Immature natural killer cell (primary cell): Measurements from ENCODE around the gene CD58. TPM values are rescaled to one million over a fixed set of nuclear protein-coding genes. Genes with fewer than 3 reads are reported as not detected.

Experiments used
- DNase-seq, 3 donors: peaks; one replicate each; pipeline ENCODE4 v3.0.0; 2022; ENCODE audit warnings: mixed read lengths in 1 of 3
- H3K27ac Mint-ChIP-seq, 6 donors: one replicate each; pipeline ENCODE4 v1.8.0; 2020; ENCODE audit warnings: mixed read lengths in 6 of 6, mild to moderate bottlenecking in 5 of 6, inconsistent platforms in 4 of 6, moderate library complexity in 3 of 6
- H3K27me3 Mint-ChIP-seq, 3 donors: one replicate each; pipeline ENCODE4 v1.8.0; 2020 to 2021; ENCODE audit warnings: low read depth in 3 of 3, mild to moderate bottlenecking in 3 of 3, mixed read lengths in 3 of 3, moderate library complexity in 3 of 3, inconsistent platforms in 1 of 3
- H3K36me3 Mint-ChIP-seq, 3 donors: one replicate each; pipeline ENCODE4 v1.8.0; 2020; ENCODE audit warnings: mixed read lengths in 3 of 3, inconsistent platforms in 2 of 3, mild to moderate bottlenecking in 2 of 3
- H3K4me1 Mint-ChIP-seq, 2 donors: one replicate each; pipeline ENCODE4 v1.8.0; 2020; ENCODE audit warnings: inconsistent platforms in 2 of 2, mild to moderate bottlenecking in 2 of 2, mixed read lengths in 2 of 2, moderate library complexity in 1 of 2
- H3K4me3 Mint-ChIP-seq, 5 donors: one replicate each; pipeline ENCODE4 v1.8.0; 2020; ENCODE audit warnings: mild to moderate bottlenecking in 5 of 5, mixed read lengths in 5 of 5, inconsistent platforms in 3 of 5, moderate library complexity in 3 of 5
- H3K9me3 Mint-ChIP-seq, 6 donors: one replicate each; pipeline ENCODE4 v1.8.0; 2020; ENCODE audit warnings: mild to moderate bottlenecking in 6 of 6, mixed read lengths in 6 of 6, inconsistent platforms in 4 of 6, moderate library complexity in 3 of 6
- polyA plus RNA-seq, 3 donors: library from polyadenylated mRNA; unstranded; fragments of 300-500 nt; fragmentation: Illumina TruSeq; gene quantifications; one replicate each; pipeline ENCODE4 v1.2.3, GENCODE V29; 2021

The CD58 gene
- polyA plus RNA-seq, 3 donors from 2014 or later = 68.6 to 112 (median 69.9) TPM

DNA sequence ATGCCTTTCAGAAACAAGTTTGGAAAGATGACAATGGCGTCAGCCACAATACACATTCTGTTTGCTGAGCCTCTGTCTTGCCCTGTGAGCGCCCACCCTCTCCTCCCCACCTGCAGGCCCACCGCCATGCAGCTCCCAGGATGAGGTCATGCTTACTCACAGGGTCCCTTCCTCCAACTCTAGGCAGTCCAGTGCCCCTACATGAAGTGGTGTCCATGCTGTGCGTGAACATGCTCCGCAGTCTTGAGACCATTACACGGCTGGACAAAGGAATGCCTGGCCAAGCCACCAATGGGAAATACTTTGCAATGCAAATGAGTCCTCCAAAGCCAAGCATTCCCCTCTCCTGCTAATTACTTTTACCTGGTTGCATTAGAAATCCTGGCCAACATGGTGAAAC lies 92.2 kb downstream of the CD58 start:
- H3K4me3 Mint-ChIP-seq = no peak overlapping the region
- H3K4me1 Mint-ChIP-seq = peaks cover 10 to 16% of the 10 kb centered on the region in 2 donors
- H3K27me3 Mint-ChIP-seq = peaks cover 0 to 1% (median 0%) of the 10 kb centered on the region in 3 donors
- H3K9me3 Mint-ChIP-seq = no peaks in the 10 kb centered on the region
- H3K27ac Mint-ChIP-seq = no peak overlapping the region
- H3K36me3 Mint-ChIP-seq = no peaks in the 10 kb centered on the region
- no peak for DNase-seq

DNA sequence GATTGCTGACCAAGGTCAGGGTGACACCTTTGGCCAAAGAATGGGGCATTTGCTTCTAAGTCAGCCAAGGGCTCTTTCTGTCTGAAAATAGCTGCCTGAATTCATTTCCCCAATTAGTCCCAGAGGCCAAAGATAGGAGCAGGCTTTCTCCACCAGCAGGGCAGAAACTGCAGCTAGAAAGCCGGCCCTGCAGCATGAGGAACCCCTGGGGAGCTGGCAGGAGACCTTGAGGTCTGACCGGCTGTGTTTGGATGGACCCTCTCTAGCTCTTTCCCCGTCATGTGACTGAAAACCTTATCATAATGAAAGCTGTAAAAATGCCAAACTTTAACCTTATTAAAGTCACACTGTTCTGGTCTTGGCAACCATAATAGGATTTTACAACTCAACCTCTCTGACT lies 93.4 kb downstream of the CD58 start:
- H3K27me3 Mint-ChIP-seq = peaks cover 0 to 2% (median 0%) of the 10 kb centered on the region in 3 donors
- no peak for DNase-seq
- H3K4me3 Mint-ChIP-seq = no peak overlapping the region
- H3K9me3 Mint-ChIP-seq = no peaks in the 10 kb centered on the region
- no peaks in the 10 kb centered on the region for H3K36me3 Mint-ChIP-seq
- H3K4me1 Mint-ChIP-seq = peaks cover 10 to 16% of the 10 kb centered on the region in 2 donors
- H3K27ac Mint-ChIP-seq = no peak overlapping the region

DNA sequence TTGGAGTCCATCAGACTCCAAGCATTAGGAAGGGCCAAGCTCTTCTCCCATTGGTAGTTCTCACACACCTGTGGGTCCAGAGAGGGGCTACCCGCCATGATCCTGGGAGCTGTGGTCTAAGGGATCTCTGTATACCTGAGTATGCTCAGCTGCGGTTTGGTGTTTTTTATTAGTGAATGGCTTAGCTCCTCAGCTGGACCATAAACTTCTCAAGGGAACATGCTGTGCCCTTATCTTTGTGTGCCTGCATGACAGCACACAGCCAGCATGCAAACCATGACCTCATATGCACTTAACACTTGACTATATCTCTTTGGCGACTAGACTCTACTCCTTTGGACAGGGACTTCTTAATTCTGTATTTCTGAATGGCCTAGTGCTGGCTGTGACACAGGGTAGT lies 94.5 kb downstream of the CD58 start:
- H3K27me3 Mint-ChIP-seq = peaks cover 0 to 4% (median 4%) of the 10 kb centered on the region in 3 donors

DNA sequence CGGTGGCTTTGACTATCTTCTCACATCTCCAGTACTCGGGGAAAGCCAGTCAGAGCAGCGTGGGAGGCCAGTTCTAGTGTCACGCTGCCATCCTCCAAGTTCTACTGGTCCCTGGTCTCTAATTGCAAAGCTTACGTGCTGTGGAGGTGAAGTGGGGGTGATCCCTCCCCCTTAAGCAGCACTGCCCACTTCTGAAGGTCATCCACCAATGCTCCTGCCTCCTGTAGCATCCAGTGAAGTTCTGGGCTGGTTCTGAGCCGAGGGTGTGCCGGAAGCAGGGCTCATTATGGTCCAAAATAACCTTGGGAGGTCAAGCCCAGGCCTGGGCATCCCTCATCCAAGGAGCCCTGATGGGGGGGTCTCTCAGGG lies 95.0 kb downstream of the CD58 start:
- H3K9me3 Mint-ChIP-seq = no peaks in the 10 kb centered on the region
- H3K4me1 Mint-ChIP-seq = peaks cover 8 to 16% of the 10 kb centered on the region in 2 donors

More for the DNA sequence above, 94.5 kb downstream of the CD58 start:
- no peak overlapping the region for H3K27ac Mint-ChIP-seq
- no peak overlapping the region for H3K4me3 Mint-ChIP-seq
- H3K36me3 Mint-ChIP-seq = no peaks in the 10 kb centered on the region
- no peaks in the 10 kb centered on the region for H3K9me3 Mint-ChIP-seq
- DNase-seq = no peak
- peaks cover 10 to 16% of the 10 kb centered on the region in 2 donors for H3K4me1 Mint-ChIP-seq

DNA sequence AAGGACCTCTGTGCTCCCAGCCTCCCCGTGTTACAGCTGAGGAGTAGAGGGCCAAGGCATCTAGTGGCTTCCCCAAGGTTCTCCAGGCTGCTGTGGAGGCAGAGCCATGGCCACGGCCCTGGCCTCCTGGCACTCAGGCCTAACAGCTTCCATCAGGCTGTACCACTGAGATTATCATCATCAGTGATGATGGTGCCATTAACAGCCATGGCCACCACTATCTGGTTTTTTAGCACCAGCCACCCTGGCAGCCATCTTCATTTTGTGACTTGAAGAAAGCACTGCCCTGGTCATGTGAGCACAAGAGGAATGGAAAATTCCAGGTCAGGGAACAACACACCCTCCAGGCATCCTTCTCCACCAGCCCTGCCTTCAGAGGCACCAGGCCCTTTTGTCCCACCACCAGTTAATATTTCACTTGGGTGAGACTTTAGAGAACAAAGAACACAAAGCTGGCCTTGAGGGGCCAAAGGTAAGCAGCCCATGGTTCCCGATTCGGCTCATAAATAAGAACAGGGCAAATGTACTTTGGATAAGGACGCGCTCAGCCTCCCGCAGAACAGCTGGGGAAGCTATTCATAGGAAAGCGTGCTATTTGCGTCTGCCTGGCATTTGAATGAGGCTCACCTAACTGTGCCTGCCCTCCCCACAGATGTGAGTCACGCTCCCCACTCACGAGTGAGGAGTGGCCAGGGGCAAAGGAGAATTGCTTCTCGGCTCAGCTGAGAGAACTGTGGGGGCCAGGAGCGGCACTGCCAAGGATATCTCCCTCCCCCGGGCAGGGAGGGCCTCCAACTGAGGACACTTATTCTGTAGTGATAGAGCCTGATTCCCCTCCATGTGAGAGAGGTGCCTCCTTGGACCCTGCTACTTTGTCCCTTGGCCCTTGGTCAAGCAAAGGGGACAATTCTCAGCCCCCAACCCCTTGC lies 95.6 kb downstream of the CD58 start:
- Mint-ChIP-seq H3K4me3 (no peak overlapping the region), H3K36me3 (no peaks in the 10 kb centered on the region), H3K27me3 (peaks cover under 1 to 4% (median 4%) of the 10 kb centered on the region in 3 donors), H3K9me3 (no peaks in the 10 kb centered on the region), H3K27ac (no peak overlapping the region), H3K4me1 (peaks cover 7 to 13% of the 10 kb centered on the region in 2 donors)
- DNase-seq = no peak

More for the DNA sequence above, 95.0 kb downstream of the CD58 start:
- Mint-ChIP-seq H3K27ac (no peak overlapping the region), H3K27me3 (peaks cover 0 to 4% (median 4%) of the 10 kb centered on the region in 3 donors), H3K4me3 (no peak overlapping the region), H3K36me3 (no peaks in the 10 kb centered on the region)
- no peak for DNase-seq

DNA sequence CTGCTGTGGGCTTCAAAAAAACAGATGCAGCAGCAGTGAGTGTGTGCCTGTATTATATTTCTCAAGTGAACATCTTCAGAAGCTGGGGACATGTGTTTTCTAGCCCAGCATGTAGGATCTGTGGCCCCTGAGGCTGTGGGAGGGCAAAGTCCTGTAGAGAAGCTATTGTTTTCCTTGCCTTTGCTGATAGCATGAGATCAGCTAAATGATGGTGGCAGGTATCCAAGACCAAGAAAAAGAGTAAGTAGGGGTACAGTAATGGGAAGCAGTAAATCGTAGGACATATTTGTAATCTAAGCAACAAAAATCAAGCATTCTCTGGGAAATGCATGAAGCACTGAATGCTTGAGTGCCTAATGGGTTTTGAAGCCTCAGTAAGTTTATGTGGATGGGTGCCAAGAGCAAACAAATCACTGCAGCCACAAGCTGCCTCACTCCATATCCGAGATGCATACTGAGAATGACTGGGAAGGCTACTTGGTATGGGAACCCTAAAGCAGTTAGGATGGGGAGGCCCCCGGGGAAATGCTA lies 98.3 kb downstream of the CD58 start:
- H3K4me1 Mint-ChIP-seq = no peaks in the 10 kb centered on the region
- H3K27ac Mint-ChIP-seq = no peak overlapping the region
- peaks cover 2 to 5% (median 4%) of the 10 kb centered on the region in 3 donors for H3K27me3 Mint-ChIP-seq
- DNase-seq = no peak
- no peaks in the 10 kb centered on the region for H3K9me3 Mint-ChIP-seq
- no peak overlapping the region for H3K4me3 Mint-ChIP-seq
- no peaks in the 10 kb centered on the region for H3K36me3 Mint-ChIP-seq

DNA sequence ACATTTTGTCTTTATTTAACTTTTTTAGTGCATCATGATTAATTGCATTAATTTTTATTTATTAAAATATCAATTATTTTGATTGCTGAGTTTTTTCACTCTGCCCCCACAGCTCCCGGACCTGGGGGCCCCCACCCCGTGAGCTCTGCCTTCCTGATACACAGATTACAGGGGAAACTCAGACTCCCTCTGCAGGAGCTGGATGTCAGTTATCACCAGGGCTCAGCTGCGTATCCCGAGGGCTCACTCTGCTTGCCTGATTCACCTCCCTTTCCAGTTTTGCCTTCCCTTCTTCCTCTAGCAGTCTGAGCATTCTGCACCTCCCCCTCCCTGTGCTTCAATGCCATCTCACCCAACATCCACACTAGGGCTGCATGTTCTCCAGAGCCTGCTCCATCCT lies 99.6 kb downstream of the CD58 start:
- H3K4me3 Mint-ChIP-seq = no peak overlapping the region
- H3K27ac Mint-ChIP-seq = no peak overlapping the region

DNA sequence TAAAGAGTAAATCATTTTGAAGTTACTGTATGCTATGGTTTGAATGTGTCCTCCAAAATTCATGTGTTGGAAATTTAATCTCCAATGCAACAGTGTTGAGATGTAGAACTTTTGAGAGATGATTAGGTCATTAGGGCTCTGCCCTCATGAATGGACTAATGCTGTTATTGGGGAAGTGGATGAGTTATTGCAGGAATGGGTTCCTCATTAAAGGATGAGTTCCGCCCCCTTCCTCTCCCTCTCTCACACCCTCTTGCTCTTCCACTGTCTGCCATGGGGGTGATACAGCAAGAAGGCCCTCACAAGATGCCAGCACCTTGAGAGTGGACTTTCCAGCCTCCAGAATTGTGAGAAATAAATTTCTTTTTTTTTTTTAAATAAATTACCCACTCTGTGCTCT lies 100.2 kb downstream of the CD58 start:
- Mint-ChIP-seq H3K4me1 (no peaks in the 10 kb centered on the region), H3K27ac (no peak overlapping the region), H3K27me3 (peaks cover 2 to 6% (median 5%) of the 10 kb centered on the region in 3 donors), H3K36me3 (peaks cover 0 to 5% (median 2%) of the 10 kb centered on the region in 3 donors), H3K4me3 (no peak overlapping the region), H3K9me3 (no peaks in the 10 kb centered on the region)
- no peak for DNase-seq

More for the DNA sequence above, 99.6 kb downstream of the CD58 start:
- Mint-ChIP-seq H3K36me3 (peaks cover 0 to 5% (median 0%) of the 10 kb centered on the region in 3 donors), H3K27me3 (peaks cover 2 to 5% (median 4%) of the 10 kb centered on the region in 3 donors), H3K4me1 (no peaks in the 10 kb centered on the region), H3K9me3 (no peaks in the 10 kb centered on the region)
- DNase-seq = no peak

DNA sequence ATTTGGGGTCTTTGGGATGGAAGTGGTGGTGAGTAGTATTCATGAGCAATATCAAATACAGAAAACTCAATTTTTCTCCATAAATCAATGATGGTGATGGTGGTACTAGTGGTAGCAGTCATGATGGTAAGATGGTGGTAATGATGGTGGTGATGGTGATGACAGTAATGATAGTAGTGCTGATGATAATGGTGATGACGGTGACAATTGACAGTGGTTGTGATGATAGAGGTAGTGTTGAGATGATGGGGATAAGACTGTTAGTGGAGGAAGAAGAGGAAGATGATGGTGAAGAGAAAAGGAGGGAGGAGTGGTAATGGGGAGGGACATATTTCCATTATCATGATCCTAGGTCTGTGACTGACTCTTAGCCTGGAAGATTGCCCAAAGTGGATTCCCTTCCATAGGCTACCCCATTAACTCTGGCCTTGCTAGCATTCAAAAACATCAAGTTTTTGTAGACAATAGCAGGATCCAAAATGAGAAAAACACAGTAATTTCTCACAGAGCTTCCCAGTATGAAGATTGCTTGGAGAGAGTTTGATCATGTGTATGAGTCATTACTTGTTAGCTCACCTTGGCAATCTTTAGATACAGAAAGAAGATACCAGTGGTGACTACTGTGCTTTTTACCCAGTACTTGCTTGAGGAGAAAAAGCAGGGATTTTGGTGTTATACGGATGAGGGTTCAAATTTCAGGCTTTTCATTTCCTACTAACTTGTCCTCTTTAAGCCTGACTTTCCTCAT lies 103.8 kb downstream of the CD58 start:
- Mint-ChIP-seq H3K36me3 (peaks cover 0 to 5% (median 4%) of the 10 kb centered on the region in 3 donors), H3K27ac (no peak overlapping the region), H3K4me1 (no peaks in the 10 kb centered on the region), H3K9me3 (no peaks in the 10 kb centered on the region), H3K27me3 (peaks cover 2 to 10% (median 7%) of the 10 kb centered on the region in 3 donors), H3K4me3 (no peak overlapping the region)
- no peak for DNase-seq

DNA sequence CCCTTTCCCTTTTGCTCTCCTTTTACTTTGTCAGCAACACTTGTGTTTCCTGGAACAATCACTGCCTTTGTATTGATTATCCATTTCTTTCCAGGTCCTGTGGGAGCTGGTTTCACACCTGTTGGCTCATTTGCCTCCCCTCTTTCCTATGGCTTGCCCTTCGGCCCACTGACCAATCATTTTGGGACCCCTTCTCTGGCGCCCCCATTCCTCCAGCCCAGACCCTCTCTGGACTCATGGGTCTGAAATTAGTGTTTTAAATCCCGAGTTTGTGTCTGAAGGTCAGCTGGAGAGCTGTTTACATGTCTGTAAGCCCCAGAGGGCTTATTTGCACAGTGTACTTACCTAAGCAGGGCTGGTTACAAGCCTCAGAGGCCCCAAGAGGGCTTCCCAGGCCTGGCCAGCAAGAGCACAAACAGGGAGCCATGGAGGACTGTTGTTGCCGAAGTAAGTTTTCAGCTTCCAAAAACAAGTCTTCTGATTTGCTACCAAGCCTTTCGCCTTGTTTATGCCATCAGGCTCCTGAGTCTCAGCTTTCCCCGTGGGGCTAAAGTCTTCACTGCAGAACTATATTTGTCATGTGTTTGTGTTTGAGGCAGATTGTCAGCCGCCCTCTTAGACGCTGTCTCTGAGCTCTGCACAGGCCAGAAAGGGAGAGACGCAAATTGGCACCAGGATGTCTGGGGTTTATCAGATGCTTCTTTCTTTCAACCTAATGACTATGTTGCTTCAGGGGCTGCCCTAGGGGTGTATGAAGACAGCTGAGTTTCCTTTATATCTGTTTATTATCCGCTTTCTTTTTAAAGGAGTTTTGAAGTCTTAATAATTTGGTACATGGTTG lies 104.8 kb downstream of the CD58 start:
- Mint-ChIP-seq H3K9me3 (no peaks in the 10 kb centered on the region), H3K27ac (no peak overlapping the region), H3K36me3 (peaks cover 0 to 5% (median 4%) of the 10 kb centered on the region in 3 donors), H3K27me3 (peaks cover 2 to 8% (median 3%) of the 10 kb centered on the region in 3 donors), H3K4me3 (no peak overlapping the region), H3K4me1 (no peaks in the 10 kb centered on the region)
- DNase-seq = no peak

DNA sequence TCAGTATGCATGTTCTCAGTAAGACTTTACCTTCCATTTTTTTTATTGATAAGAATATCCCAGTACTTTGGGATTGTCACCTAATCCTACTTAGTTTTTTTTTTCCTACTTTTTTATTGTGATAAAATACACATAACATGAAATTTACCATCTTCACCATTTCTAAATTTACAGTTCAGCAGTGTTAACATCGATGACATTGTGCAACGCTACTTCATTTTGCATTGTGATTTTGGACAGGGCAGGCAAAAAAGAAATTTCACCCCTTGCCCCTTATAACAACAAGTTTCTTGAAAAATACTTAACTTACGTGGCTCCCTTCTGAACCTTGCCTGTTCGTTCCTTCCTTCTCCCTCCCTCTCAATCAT lies 105.4 kb downstream of the CD58 start:
- Mint-ChIP-seq H3K4me3 (no peak overlapping the region), H3K27me3 (peaks cover 2 to 8% (median 3%) of the 10 kb centered on the region in 3 donors), H3K4me1 (no peaks in the 10 kb centered on the region), H3K9me3 (no peaks in the 10 kb centered on the region), H3K36me3 (peaks cover 0 to 5% (median 4%) of the 10 kb centered on the region in 3 donors), H3K27ac (no peak overlapping the region)
- no peak for DNase-seq
